Cardiac muscle cell (in vitro differentiated cells and primary cell): ENCODE results near the gene CCDC149. TPM values are rescaled to one million over a fixed set of nuclear protein-coding genes. Genes with fewer than 3 reads are reported as not detected.
"Not testable (repeated sequence)": the region's sequence is repeated elsewhere in the genome, so short reads cannot be mapped to it uniquely, and the experiment has no call there.

Source experiments
- DNase-seq, 2 donors: peaks; one replicate each; pipeline versions ENCODE4 v3.0.0 to v3.0.0-alpha.2; 2010 to 2017; ENCODE audit warnings: low read depth in 1 of 2, low spot score in 1 of 2
- H3K27ac ChIP-seq: fragments of 200-600 bp; sonication (generic); 2 replicates; pipeline ENCODE4 v1.5.1; 2016
- H3K27me3 ChIP-seq: fragments of 200-600 bp; sonication (generic); 2 replicates; pipeline ENCODE4 v1.6.0; 2016; ENCODE audit warnings: control low read depth
- H3K36me3 ChIP-seq: fragments of 200-600 bp; sonication (generic); 2 replicates; pipeline ENCODE4 v1.5.1; 2016; ENCODE audit warnings: control low read depth
- H3K4me1 ChIP-seq: fragments of 200-600 bp; sonication (generic); 2 replicates; pipeline ENCODE4 v1.8.1; 2017; ENCODE audit warnings: low read depth, mild to moderate bottlenecking, mixed run types
- H3K4me3 ChIP-seq: fragments of 200-600 bp; sonication (generic); 2 replicates; pipeline ENCODE4 v1.5.1; 2016; ENCODE audit warnings: mild to moderate bottlenecking
- H3K9me3 ChIP-seq: fragments of 200-600 bp; sonication (generic); 2 replicates; pipeline ENCODE4 v1.5.1; 2017; ENCODE audit warnings: low read depth, mild to moderate bottlenecking, control low read depth
- CTCF ChIP-seq: IDR thresholded peaks from 2 replicates; pipeline ENCODE4 v1.5.1; 2012; ENCODE audit warnings: low read depth, mild to moderate bottlenecking, low read length
- polyA plus RNA-seq: library from polyadenylated mRNA; unstranded; fragments of >200 nt; fragmentation: Nextera tagmentation; extraction: Ambion mirVana; gene quantifications from 2 replicates; pipeline ENCODE4 v1.2.1, GENCODE V29; 2016
- total RNA-seq: library from RNA; depleted of rRNA; stranded (reverse); fragments of >200 nt; gene quantifications from 2 replicates; pipeline ENCODE4 v1.2.3, GENCODE V29; 2016

Gene CCDC149
- total and polyA plus RNA-seq, 2 experiments from 2014 or later = 4.2 to 7.0 TPM

DNA sequence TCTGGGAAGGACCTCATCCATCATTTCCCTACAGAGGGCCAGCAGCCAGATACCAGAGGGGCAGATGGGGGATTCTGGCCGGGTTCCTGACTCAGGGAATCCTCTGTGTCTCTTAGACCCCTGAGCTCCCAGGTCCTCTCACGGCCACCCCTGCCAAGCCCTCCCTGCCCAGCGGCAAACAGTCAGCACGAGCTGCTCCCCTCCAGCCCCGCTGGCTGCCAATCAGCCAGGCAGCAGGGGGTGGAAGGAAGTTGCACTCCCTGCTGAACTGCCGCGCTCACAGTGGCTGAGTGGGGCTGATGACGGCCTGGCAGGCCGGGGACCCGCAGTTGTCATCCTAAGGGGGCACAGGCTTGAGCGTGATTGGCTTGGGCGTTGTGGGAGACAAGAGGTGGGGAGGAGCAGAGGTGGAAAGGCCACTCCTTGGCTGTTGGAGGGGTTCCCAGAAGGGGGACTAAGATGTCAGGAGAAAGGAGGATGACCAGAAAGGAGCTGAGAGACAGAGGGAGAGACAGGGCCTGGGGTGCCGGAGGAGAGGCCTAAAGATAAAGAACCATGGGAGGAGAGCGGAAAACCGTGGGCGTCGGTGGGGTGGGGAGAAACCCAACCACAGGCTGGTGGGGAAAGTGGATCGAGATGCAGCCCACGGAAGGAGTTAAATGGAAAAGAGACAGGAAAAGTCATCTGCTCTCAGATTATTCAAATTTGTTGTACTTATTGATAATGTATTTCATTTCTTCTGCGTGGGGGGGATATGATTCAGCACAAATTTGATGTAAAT is 4.4 kb upstream of the CCDC149 start:
- TF ChIP-seq CTCF = no peak
- no peaks in the 10 kb centered on the region for H3K36me3 ChIP-seq
- H3K27ac ChIP-seq = no peak overlapping the region
- no peaks in the 10 kb centered on the region for H3K27me3 ChIP-seq
- peak in 1 of 2 donors; percentile 29 for DNase-seq
- H3K9me3 ChIP-seq = no peaks in the 10 kb centered on the region
- no peak overlapping the region for H3K4me3 ChIP-seq
- no peaks in the 10 kb centered on the region for H3K4me1 ChIP-seq

GRCh38 chr4:24915121-24915922 is 2.5 kb upstream of the CCDC149 start:
- Histone ChIP-seq H3K27me3 (no peaks in the 10 kb centered on the region), H3K9me3 (no peaks in the 10 kb centered on the region), H3K27ac (no peak overlapping the region), H3K4me3 (no peak overlapping the region), H3K4me1 (no peaks in the 10 kb centered on the region), H3K36me3 (no peaks in the 10 kb centered on the region)
- TF ChIP-seq CTCF = peak; percentile 4
- DNase-seq = peak in 1 of 2 donors; percentile 46

- Histone ChIP-seq H3K27ac (no peak overlapping the region), H3K9me3 (no peaks in the 10 kb centered on the region), H3K27me3 (no peaks in the 10 kb centered on the region), H3K36me3 (no peaks in the 10 kb centered on the region), H3K4me1 (no peaks in the 10 kb centered on the region), H3K4me3 (no peak overlapping the region)
- DNase-seq = no peak
- no peak for TF ChIP-seq CTCF
Observed at GRCh38 chr4:24914460-24914859, 1.6 kb upstream of the CCDC149 start.

DNA sequence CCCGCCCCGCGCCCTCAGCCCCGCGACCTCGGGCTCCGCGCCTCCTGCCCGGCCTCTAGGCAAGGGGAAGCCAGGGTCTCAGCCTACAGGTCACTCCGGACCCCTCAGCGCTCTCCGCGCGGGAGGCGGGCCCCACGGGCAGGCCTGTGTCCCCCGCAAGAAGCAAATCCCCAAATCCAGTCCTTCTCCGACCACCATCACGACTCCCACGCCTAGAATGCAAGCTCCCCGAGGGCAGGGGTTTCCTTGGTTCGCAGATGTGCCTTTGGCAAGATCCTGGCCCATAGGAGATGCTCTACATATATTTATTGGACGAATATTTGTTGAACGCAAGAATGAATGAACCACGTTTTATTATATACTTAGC is 260 bp upstream of the CCDC149 start:
- H3K27me3 ChIP-seq = no peaks in the 10 kb centered on the region
- no peaks in the 10 kb centered on the region for H3K36me3 ChIP-seq
- H3K4me3 ChIP-seq = peak overlapping the region; percentile 42
- TF ChIP-seq CTCF = no peak
- DNase-seq = no peak
- peak overlapping the region; percentile 87 for H3K27ac ChIP-seq
- no peaks in the 10 kb centered on the region for H3K9me3 ChIP-seq
- H3K4me1 ChIP-seq = no peaks in the 10 kb centered on the region

DNA sequence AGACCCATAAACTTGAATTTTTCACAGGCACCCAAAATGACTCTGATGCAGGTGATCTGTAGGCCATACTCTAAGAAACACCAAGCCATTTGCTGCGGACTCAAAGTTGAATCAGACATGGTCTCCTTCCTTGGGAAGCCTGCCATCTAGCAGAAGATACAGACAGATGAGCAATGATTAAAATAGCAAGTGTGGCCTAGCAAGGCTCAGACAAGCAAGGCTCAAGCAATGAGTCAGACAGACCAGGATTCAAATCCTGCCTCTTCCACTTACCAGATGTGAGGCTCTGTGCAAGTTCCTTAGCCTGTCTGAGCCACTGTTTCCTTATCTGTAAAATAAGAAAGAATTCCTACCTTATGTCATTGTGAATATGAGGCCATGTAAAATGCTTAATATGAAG is 2.3 kb downstream of the CCDC149 start:
- DNase-seq = peak in 1 of 2 donors; percentile 15
- no peak overlapping the region for H3K27ac ChIP-seq
- no peak for TF ChIP-seq CTCF

GRCh38 chr4:24909606-24910005 is 3.2 kb downstream of the CCDC149 start:
- H3K36me3 ChIP-seq, DNase-seq, H3K27me3 ChIP-seq, H3K9me3 ChIP-seq, H3K4me3 ChIP-seq, H3K27ac ChIP-seq, H3K4me1 ChIP-seq: not testable (repeated sequence)

More for the DNA sequence above, 2.3 kb downstream of the CCDC149 start:
- Histone ChIP-seq H3K9me3 (no peaks in the 10 kb centered on the region), H3K4me3 (no peak overlapping the region), H3K27me3 (no peaks in the 10 kb centered on the region), H3K4me1 (no peaks in the 10 kb centered on the region), H3K36me3 (no peaks in the 10 kb centered on the region)
